Activated T-helper 1 cell treated with Interleukin-2 at 50 U/mL for 16 hours (primary cell): ENCODE measurements around the gene COPE.

Experiments
- DNase-seq: peaks from one replicate; pipeline ENCODE4 v3.0.0-alpha.2; 2020; ENCODE audit warnings: low read depth

COPE gene

GRCh38 chr19:18895038-18895823, 24.0 kb downstream of the COPE start:
- no peak for DNase-seq

GRCh38 chr19:18894254-18895037, 24.7 kb downstream of the COPE start:
- DNase-seq, result no peak

GRCh38 chr19:18893587-18894253, 25.5 kb downstream of the COPE start:
- DNase-seq, result no peak

- no peak for DNase-seq
These were observed 29.0 kb downstream of the COPE start for GRCh38 chr19:18889949-18890745.

- DNase-seq, result no peak
These were observed 32.2 kb downstream of the COPE start for GRCh38 chr19:18886972-18887371.

- no peak for DNase-seq
These were observed 35.5 kb downstream of the COPE start for GRCh38 chr19:18883526-18884304.

- DNase-seq, result no peak
These were observed 37.7 kb downstream of the COPE start for GRCh38 chr19:18881491-18881890.

GRCh38 chr19:18879579-18880373, 39.4 kb downstream of the COPE start:
- DNase-seq, result no peak

- DNase-seq, result no peak
These were observed 40.2 kb downstream of the COPE start for GRCh38 chr19:18878858-18879578.

GRCh38 chr19:18878058-18878797, 41.0 kb downstream of the COPE start:
- DNase-seq, result no peak

GRCh38 chr19:18876865-18877264, 42.3 kb downstream of the COPE start:
- no peak for DNase-seq

GRCh38 chr19:18875726-18876125, 43.5 kb downstream of the COPE start:
- DNase-seq, result no peak

- no peak for DNase-seq
These were observed 47.6 kb downstream of the COPE start for GRCh38 chr19:18871543-18871942.

- DNase-seq, result no peak
These were observed 48.5 kb downstream of the COPE start for GRCh38 chr19:18870531-18871172.

- no peak for DNase-seq
These were observed 49.2 kb downstream of the COPE start for GRCh38 chr19:18869781-18870530.

- no peak for DNase-seq
These were observed 50.1 kb downstream of the COPE start for GRCh38 chr19:18869023-18869618.

GRCh38 chr19:18868380-18869022, 50.7 kb downstream of the COPE start:
- DNase-seq, result no peak
